T-helper 2 cell treated with Interferon-gamma antibody and Interleukin-4, amounts not matched to agents 100 ng/mL and 5 ng/mL, for 36 hours (primary cell): Measurements from ENCODE around the gene SLC38A10. TPM values are rescaled to one million over a fixed set of nuclear protein-coding genes. Genes with fewer than 3 reads are reported as not detected.

Experiments
- intact Hi-C: fragments of 100-400 bp; cut with micrococcal nuclease; formaldehyde crosslinking; loops from one replicate; pipeline ENCODE4 v1.15.1; 2023
- total RNA-seq: library from RNA; stranded (reverse); gene quantifications from 2 replicates; pipeline ENCODE4 v1.2.3, GENCODE V29; 2022

Gene SLC38A10
- total RNA-seq, 1 donor from 2014 or later: 132 TPM

DNA sequence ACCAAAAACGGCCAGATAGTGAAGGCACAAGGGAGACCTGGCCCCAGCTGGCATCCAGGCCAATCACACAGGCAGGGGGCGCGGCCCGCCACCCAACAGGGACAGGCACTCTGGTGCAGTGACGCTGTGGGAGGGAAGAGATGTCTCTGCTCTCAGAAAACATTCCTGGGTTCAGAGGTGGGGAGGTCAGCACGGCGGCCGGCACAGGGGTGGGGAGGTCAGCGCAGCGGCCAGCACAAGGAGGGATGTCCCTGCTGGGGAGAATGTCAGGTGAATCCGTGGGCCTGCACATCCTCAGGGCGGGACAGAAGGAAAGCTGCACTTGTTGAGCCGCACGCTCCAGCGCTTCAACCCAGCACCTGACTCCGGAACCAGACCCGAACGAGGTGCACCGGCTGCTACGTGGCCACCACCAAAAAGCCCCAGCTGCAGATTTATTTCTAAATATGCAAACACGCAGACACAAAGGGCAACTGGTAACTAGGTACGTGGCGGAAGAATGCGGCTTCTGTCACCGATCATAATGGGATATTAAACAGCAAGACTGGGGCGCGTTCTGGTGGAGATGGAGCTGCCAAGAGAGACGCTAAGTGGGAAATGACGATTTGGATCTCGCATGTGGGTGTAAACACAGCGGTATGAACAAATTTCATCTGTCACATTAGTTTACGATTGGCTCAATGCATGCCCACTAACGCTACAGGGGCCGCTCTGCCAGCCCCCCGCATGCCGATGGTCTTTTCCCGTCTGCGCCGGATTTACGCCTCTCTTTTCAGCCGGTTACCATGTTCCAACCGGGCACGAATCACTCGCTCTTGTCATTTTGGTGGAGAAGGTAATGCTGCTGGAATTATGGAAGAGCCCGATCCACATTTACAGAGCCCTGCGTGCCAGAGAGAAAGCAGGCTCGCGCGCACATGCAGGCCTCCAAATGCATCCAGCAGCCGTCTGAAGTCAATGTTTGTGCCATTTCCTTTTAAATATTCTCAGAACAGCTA lies 15.5 kb downstream of the SLC38A10 start:
- intact Hi-C loops: no loop called here

DNA sequence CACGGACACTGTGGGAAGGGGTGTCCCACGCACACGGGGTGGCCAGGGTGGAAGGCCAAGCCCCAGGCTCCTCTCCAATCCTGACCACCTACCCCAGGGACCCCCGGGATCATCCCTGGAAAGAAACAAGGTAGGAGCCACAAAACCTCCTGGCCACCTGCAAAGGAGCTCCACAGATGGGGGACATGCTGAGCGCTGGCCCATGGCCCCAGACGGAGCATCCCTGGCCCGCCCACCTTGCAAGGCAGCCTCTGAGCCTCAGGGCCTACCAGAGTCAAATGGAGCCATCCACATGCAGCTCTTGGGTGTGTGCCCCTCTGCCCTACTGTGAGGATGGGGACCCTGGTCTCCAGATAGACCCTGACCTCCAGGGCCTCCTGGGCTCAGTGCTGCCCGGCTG lies 16.3 kb downstream of the SLC38A10 start:
- intact Hi-C loops: no loop called here

DNA sequence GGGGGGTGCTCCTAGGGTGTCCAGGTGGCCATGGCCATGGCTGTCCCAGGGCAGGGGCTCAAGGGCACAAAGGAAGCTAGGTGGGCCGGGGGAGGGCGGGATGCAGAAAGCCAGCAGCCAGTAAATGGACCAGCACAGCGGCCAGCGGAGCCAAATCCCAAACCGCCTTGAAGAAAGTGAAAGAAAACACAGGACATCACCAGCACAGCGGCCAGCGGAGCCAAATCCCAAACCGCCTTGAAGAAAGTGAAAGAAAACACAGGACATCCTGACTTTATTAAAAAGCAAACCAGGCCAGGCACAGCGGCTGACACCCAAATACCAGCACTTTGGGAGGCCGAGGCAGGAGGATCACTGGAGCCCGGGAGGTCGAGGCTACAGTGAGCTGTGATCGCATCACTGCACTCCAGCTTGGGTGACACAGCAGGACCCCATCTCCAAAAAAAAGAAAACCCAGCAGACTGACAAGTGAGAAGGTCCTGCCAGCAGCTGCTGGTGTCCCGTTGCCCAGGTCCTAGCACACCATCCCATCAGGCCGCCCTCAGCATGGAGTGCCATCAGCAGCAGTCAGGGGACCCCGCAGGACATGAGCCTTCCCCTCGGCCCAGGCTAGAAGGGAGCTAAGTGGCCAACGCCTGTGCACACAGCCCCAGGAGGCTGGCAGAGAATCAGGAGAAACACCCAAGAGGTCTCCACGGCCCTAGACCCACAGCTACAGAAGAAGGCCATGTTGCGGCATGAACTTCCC lies 17.0 kb downstream of the SLC38A10 start:
- intact Hi-C loops: no loop called here

DNA sequence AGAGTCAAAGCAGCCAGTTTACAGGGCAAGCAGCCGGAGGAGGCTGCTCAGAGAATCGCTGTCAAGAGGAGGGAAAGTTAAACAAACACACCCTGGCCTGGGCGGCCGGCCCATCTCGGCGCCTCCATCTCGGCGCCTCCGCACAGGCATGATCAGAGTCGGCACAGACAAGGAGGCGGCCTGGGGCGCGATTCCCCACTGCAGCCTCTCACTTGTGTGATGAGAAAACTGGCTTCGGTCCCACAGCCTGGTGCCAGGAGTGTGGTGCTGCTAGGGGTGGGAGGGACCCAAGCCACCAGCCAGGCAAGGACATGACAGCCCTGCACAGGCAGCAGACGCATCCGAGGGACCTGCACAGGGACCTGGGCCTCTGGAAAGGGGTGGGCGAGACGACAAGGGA lies 17.7 kb downstream of the SLC38A10 start:
- intact Hi-C loops: no loop called here

DNA sequence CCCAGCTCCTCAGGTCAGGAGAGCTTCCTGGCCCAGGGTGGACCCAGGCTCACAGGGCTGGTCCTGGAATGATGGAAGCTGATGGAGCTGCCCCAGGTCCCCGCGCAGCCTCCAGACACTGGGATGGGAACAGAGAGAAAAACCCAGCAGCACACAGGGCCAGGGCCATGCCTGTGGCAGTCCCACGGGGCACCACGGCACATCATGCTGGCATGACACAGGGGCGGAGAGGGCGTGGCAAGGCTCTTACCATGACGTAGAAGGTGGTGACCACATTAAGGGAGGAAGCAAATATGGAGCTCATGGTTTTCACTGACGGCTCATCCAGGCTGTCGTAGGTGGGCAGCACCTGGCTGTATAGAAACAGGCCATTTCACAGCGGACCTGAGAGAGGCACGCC lies 18.3 kb downstream of the SLC38A10 start:
- intact Hi-C loops: no loop called here

DNA sequence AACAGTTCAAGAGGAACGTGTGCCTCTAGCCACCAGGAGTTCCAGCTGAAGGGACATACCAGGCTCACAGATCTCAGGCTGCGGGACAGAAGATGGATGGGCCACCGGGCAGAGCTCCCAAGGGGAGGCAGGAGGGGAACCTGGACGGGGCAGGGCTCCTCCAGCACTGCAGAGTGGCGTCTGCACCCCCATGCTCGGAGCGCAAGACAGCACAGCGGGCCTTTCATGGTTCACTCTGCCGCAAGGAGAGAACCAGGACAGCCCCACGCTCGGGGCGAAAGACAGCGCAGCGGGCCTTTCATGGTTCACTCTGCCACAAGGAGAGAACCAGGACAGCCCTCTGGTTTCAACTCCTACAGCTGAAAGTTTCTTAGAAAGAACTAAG lies 20.6 kb downstream of the SLC38A10 start:
- intact Hi-C loops: no loop called here

DNA sequence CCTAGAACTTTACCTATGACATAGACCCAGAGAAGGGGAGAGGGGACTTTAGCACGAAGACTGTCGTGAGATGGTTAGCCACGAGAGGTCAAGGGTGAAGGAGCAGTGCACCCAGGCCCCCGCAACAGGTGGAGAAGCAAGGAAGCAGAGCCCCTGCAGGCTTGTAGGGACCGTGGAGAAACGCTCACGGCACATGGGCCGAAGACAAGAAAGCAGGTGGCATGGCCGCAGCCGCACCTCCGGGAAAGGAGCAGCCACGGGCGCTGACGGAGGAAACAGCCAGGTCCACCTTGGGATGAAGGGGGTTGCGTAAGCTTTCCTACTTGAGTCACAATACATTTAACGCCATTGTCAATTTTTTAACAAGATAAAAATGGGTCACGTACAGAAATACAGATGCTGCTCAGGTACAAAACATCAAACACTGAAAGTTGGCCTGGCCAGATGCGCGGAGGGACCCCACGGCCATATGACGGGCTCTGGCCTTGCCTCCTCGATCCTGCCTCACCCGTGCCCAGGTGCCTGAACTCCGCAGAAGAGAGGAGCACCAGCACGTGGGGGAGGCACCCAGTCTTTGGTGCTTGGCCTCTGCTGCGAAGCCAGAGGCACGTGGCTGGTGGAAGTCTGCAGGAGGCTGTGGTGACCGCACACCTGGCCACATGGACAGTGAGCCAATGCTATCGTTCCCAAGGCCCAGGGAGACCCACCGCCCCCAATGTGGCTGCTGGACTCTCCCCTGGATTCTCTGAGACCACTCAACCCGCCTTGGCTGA lies 21.2 kb downstream of the SLC38A10 start:
- intact Hi-C loops: no loop called here

DNA sequence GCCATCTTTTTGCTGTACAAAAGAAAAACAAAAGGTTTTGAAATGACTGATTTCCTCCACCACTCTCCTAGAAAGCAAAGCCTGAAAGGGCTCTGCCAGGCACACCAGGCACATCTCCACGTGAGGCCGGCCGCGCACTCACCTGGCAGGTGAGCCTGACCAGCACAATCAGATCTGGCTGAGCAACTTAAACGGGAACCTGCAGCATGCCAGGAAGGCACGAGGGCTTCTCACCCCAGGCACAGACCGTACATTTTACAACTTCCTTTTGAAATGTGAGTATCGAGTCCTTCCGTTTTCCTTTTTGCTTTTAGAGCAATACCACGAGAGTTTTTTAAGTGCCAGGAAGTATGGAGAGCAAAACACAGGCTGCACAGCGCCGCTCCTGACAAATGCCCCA lies 22.5 kb downstream of the SLC38A10 start:
- intact Hi-C loops: no loop called here

DNA sequence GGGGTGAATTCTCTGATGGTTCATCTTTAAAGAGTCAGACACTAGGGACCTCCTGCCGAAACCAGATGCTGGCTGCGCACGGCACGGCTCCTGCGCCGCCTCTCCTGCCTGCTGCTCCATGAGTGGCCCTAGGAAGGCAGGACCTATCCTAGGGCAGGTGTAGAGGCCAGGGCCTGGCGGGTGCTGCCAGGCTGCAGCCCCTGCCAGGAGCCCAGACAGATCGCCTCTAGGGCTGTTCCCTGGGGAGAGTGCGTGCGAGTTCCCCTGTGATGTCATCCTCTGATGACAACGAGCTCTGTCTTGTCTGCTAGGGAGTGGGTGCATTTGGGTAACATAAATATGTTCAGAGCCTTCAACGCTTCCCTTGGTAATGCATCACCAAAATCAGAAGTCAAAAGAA lies 23.9 kb downstream of the SLC38A10 start:
- intact Hi-C loops: no loop called here

DNA sequence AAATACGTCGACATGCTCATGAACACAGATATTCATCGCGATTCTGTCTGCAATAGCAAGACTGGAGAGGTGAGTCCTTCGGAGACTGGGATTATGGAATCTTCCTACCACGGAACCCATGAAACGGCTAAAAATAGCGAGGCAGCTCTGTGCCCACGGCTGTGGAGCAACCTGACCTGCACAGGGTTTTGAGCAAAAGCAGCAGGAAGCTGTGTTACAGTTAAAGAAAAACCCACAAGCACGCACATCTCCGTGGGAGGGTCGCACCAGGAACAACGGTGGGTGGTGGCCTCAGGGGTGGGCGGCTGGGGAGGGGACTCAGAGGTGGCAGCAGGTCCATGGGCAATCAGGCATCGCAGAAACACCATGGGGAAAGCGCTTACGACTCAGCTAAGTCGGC lies 24.8 kb downstream of the SLC38A10 start:
- intact Hi-C loops: no loop called here

DNA sequence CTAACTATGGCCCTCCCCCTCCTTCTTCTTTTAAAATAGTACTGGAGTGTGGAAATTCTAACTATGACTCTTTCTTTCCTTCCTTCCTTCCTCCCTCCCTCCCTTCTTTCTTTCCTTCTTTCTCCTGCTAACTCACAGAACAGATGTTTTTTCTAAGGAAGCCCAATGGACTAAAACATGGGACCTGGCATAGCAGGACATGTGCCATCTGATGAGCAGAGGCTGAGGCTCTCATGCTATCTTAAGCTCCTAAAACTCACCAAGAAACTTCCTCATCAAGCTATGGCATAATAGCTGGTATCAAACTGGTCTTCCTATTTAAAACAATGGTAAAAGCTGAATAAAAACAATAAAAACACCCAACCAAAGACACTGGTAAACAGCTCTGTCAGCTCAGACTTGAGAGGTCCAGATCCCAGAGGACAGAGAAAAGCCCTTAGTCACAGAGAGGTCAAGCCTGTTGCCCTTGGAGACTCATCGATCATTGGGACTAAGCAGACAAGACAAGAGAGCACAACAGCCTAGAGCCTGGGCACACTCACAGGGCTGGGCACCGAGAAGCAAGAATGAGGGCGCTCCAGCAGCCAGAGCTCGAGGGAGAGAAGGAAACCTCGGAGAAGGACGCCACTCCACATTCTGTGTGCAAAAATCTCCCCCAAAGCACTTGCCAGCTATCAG lies 27.6 kb downstream of the SLC38A10 start:
- intact Hi-C loops: no loop called here

DNA sequence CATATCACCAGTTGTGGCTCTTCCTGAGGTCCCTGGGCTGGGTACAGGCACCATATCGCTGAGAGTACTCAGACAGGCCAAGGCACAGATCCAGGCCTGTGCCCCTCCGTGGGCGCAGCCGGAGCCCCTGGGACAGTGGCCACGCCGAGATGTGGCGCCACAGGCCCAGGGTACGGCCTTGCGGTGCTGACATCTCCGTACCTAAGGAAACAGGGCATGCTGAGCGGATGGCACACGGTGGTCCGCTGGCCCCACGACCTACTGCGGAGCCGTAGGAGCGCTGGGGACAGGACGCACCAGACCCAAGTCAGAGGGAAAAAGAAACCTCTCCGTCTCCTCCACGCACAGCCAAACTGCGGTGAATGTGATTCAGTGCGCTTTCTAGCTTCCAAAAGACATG lies 29.5 kb downstream of the SLC38A10 start:
- intact Hi-C loops: no loop called here

DNA sequence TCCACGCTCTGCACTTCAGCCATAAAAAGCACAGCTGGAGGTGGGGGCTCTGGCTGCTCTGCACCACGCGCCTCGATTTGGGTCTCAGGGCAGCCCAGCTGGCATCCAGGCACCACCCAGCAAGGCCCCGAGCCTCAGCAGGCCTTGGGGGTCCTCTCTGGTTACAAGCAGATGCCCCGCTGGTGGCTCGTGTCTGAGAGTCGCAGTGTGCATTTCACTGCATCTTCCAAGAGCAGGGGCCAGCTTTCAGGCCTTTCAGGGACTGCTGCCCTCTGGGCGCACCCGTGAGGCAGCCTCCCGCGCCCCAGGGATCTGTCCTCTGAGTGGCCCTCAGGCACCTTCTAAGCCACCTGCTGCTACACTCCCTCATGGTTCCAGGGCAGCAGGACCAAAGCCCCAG lies 30.5 kb downstream of the SLC38A10 start:
- intact Hi-C loops: no loop called here

DNA sequence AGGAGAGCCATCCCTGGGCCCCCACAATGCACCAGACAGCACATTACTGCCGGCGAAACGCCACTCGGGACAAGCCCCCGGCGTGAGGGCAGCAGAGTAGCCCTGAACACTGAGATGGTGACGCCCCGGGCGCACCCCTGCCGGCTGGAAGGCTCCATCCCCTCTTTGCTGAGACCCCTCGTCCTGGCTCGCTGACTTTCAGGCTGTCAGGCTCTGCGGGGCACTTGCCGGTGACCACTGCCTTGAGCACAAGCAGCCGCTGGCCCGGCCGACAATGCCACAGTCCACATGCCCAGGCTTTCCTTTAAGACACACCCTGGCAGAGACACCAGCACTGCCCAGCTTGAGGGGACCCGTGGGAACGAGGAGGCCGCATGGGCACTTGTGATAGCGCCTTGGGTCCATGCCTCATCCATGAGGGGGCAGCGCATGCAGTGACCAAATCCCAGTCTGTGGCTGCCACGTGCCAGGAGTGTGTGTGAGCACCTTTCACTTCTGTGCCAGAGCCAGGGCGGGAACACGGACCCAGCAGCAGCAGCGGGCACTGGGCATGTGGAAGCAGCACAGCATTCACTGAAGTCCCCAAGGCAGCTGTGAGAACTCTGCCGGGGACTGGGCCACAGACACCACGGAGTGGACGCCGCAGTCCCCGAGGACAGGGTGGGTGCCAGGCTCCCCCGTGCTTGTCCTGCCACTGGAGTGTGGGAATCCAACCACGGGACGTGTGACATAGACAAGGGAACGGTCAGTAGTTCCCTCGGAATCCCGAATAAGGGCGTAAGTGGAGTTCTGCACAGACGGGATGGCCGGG lies 31.5 kb downstream of the SLC38A10 start:
- intact Hi-C loops: no loop called here

DNA sequence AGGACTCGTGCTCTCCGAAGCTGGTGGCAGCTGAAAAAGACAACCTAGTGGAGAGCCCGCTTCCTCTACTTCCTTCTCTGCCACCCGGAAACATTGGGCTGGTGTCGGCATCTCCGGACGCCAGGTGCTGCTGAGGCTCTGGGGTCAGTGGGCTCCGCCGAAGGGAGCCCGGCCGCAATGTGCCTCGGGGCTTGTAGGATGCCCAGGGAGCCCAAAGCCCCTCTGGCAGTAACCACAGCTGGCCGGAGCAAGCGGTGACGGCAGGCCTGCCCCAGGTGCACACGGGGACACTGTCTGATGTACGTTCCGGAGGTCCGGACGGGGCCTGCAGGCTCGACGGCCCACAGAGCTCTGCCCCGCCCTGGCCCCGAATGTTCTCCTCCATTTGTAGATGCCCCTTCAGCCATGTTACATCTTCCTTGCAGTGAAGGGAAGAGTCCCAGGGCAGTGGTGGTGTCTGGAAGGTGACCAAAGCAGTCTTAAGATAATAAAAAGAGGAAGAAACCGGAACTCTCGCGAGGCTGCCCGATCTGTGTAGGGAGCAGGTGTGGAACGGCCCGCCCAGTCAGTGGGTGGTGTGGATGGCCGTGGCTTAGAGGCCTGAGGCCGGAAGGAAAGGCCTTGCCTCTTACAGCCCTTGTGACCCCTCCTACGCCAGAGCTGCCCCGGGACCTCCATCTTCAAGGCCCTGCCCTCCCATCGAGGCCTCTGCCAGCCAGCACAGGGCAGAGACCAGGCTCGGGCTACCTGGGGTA lies 33.3 kb downstream of the SLC38A10 start:
- intact Hi-C loops: no loop called here

DNA sequence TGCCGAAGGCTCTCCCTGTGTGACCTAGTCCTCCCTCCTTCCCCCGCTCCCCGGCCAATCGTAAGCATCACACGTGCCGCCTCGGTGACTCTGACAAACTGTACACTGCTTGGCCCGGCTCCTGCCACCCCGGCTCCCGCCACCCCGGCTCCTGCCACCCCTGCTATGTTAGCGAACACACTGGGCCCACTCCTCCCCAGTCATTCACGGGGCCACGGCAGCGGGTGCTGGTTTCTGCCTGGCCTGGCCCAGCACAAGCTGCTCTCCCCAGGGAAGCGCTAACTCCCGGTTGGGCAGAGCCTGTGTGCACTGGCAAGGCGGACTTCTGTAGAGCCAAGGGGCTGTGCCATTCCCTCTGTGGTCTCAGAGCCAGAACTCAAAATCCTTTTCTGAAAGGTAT lies 34.0 kb downstream of the SLC38A10 start:
- intact Hi-C loops: no loop called here

DNA sequence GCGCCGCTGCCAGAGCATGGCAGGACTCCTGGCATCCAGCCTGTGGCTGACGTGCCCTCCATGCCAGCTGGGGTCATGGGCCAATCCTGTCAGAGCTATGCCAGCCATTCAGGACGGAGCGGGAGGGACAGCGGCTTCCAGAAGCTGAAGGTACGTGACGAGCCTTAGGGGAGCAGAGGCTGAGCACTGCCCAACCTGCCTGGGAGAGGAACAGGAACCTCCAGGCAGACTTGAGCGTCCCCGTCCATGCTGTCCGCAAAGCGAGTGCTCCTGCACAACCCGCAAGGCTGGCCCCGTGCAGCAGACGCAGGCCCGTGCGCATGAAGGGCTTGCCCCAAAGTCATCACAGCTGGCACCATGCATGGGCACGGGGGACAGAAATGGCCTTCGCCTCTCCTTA lies 34.5 kb downstream of the SLC38A10 start:
- intact Hi-C loops: no loop called here

DNA sequence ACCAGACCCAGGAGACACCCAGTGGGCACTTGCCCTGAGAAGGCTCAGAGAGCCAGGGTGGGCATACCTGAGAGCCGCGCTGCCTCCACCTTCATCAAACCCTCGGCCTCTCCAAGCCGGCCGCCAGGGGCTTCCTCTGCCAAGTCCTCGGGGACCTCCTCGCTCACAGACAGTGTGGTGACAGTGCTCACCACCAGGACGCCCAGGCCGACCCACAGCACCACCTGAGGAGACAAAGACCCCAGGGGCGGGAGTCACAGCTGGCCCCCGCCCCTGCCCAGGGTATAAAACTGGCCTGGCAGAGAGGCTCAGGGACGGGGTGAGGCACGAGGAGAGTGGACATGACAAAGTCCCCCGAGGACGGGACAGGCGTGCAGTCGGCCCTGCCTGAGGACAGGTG lies 34.9 kb downstream of the SLC38A10 start:
- intact Hi-C loops: no loop called here

DNA sequence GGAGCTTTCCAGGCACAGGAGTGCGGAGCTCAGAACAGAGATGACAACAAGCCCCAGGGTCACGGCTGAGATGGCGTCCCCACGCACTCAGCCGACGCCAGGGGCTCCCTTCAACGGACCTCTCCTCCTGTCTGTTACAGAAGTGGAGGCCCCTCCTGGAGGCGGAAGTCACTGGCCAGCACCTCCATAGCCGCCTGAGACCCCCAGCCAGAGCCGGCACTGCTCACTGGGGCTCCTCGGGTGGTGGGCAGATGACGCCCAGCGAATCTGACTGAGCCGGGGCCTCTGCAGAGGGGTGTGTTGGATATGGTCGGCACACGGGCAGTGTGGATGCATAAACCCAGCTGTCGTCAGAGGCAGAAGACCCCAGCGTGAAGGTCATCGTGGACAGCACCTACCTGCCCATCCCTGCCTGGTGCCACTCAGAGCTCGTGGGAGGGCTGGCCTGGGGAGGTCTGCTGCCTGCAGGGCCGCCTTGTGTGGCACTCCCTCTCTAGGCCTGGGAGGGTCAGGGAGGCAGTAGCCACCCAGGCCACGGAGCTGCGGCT lies 36.0 kb downstream of the SLC38A10 start:
- intact Hi-C loops: no loop called here
